HG02588 (cell line): ENCODE measurements around the gene KRT34.
"Not testable (repeated sequence)": the region's sequence is repeated elsewhere in the genome, so short reads cannot be mapped to it uniquely, and the experiment has no call there.

Experiments used
- ATAC-seq: cut with Tn5 transposase; IDR thresholded peaks from one replicate; pipeline ENCODE4 v1.9.1; 2021; ENCODE audit warnings: mild to moderate bottlenecking, moderate library complexity; ENCODE audit not compliant: unreplicated experiment

Gene KRT34

GRCh38 chr17:41406205-41406604, 24.1 kb upstream of the KRT34 start:
- ATAC-seq = no peak

GRCh38 chr17:41404024-41404671, 22.0 kb upstream of the KRT34 start:
- no peak for ATAC-seq

- no peak for ATAC-seq
Observed at GRCh38 chr17:41403404-41404023, 21.4 kb upstream of the KRT34 start.

GRCh38 chr17:41402161-41402560, 20.1 kb upstream of the KRT34 start:
- no peak for ATAC-seq

- no peak for ATAC-seq
Observed at GRCh38 chr17:41396996-41397660, 15.0 kb upstream of the KRT34 start, which contains the start of gene KRT31. KRT31 (minus strand) TSS chr17:41397608; CDS start chr17:41397539, 69 bp downstream.

GRCh38 chr17:41396340-41396739, 14.2 kb upstream of the KRT34 start:
- ATAC-seq = no peak

GRCh38 chr17:41395611-41396010, 13.5 kb upstream of the KRT34 start:
- no peak for ATAC-seq

- not testable (repeated sequence) for ATAC-seq
Observed at GRCh38 chr17:41395044-41395443, 12.9 kb upstream of the KRT34 start.

GRCh38 chr17:41394254-41394996, 12.3 kb upstream of the KRT34 start:
- ATAC-seq = no peak

- ATAC-seq = no peak
Observed at GRCh38 chr17:41393826-41394225, 11.7 kb upstream of the KRT34 start.

GRCh38 chr17:41393294-41393693, 11.2 kb upstream of the KRT34 start:
- no peak for ATAC-seq

GRCh38 chr17:41392278-41392677, 10.2 kb upstream of the KRT34 start:
- no peak for ATAC-seq

GRCh38 chr17:41391535-41391934, 9.4 kb upstream of the KRT34 start:
- no peak for ATAC-seq

GRCh38 chr17:41390411-41390938, 8.4 kb upstream of the KRT34 start:
- ATAC-seq = no peak

GRCh38 chr17:41387670-41388069, 5.6 kb upstream of the KRT34 start:
- no peak for ATAC-seq

GRCh38 chr17:41386227-41386626, 4.1 kb upstream of the KRT34 start:
- no peak for ATAC-seq

- no peak for ATAC-seq
Observed at GRCh38 chr17:41383690-41384089, 1.6 kb upstream of the KRT34 start.

- ATAC-seq = no peak
Observed at GRCh38 chr17:41382394-41382793, 288 bp upstream of the KRT34 start.

- not testable (repeated sequence) for ATAC-seq
Observed at GRCh38 chr17:41380091-41380490, 2.0 kb downstream of the KRT34 start.

GRCh38 chr17:41377546-41377945, 4.6 kb downstream of the KRT34 start:
- ATAC-seq = no peak

- no peak for ATAC-seq
Observed at GRCh38 chr17:41369713-41370112, 12.4 kb downstream of the KRT34 start, which contains the start of gene KRT33B. KRT33B (minus strand) TSS chr17:41369813; CDS start chr17:41369750, 63 bp downstream.
